Measurements from ENCODE around the gene OR1S2.

The OR1S2 gene

GRCh38 chr11:58177409-58178054, 26.4 kb downstream of the OR1S2 start:
- no peak for TF ChIP-seq CTCF (IDR thresholded peaks at IDR 0.05; ENCODE audit: low read depth, low read length, missing control alignments)
- no peak for DNase-seq (ENCODE audit: low read depth)
- no peak overlapping the region for H3K4me3 ChIP-seq (ENCODE audit: low read depth, low read length)

GRCh38 chr11:58165504-58166106, 38.3 kb downstream of the OR1S2 start:
- no peak overlapping the region for H3K4me3 ChIP-seq (ENCODE audit: low read depth, low read length)
- TF ChIP-seq CTCF (IDR thresholded peaks at IDR 0.05; ENCODE audit: low read depth, low read length, missing control alignments): no peak
- no peak for DNase-seq (ENCODE audit: low read depth)

DNA sequence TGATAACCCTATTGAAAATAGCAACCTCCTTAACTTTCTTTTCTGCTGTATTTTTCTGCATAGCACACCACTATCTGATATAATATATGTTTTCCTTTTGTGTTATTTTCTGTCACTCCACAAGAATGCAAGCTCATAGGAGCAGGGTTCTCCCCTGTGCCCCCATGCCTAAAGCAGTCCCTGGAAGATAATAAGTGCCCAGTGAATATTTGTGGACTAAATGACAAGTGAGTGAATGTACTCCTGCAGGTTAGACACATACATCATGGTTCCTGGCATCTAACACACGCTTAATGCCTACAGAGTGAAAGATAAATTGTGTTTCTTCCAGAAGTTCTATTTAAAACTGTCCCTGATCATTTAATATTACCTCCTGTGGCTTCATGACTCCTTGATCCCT, 39.0 kb downstream of the OR1S2 start:
- H3K4me3 ChIP-seq (ENCODE audit: low read depth, low read length): no peak overlapping the region
- no peak for TF ChIP-seq CTCF (IDR thresholded peaks at IDR 0.05; ENCODE audit: low read depth, low read length, missing control alignments)
- no peak for DNase-seq (ENCODE audit: low read depth)

GRCh38 chr11:58164389-58164788, 39.6 kb downstream of the OR1S2 start:
- DNase-seq (ENCODE audit: low read depth): no peak
- TF ChIP-seq CTCF (IDR thresholded peaks at IDR 0.05; ENCODE audit: low read depth, low read length, missing control alignments): no peak
- no peak overlapping the region for H3K4me3 ChIP-seq (ENCODE audit: low read depth, low read length)

Measured in GM12864 (cell line).